ENCODE results near the gene SLC9A9. TPM values are rescaled to one million over a fixed set of nuclear protein-coding genes. Genes with fewer than 3 reads are reported as not detected.

SLC9A9 gene
- total RNA-seq, 1 donor from 2014 or later: 0.22 TPM

GRCh38 chr3:143261848-143262247 lies 586.4 kb downstream of the SLC9A9 start:
- Histone ChIP-seq H3K9me3 (ENCODE audit: low read depth) (no peaks in the 10 kb centered on the region), H3K4me1 (no peaks in the 10 kb centered on the region), H4K20me1 (ENCODE audit: low read depth) (no peaks in the 10 kb centered on the region), H3K36me3 (no peaks in the 10 kb centered on the region), H3K4me3 (no peak overlapping the region), H3K9ac (no peak overlapping the region), H3F3A (ENCODE audit: low read depth) (no peaks in the 10 kb centered on the region), H3K79me2 (ENCODE audit: low read depth) (no peaks in the 10 kb centered on the region), H3K4me2 (no peak overlapping the region), H2AFZ (replicated peaks) (no peak overlapping the region), H3K27ac (no peak overlapping the region), H3K27me3 (no peaks in the 10 kb centered on the region)
- Mint-ChIP-seq H3K27me3 (ENCODE audit: insufficient read depth, low read depth) (no peaks in the 10 kb centered on the region), H3K9me3 (no peaks in the 10 kb centered on the region), H3K27ac (no peak overlapping the region), H3K36me3 (no peaks in the 10 kb centered on the region), H3K4me3 (no peak overlapping the region), H3K4me1 (no peaks in the 10 kb centered on the region)
- TF ChIP-seq EZH2phosphoT487 (IDR thresholded peaks at IDR 0.05) (no peak), EZH2 (IDR thresholded peaks at IDR 0.05) (no peak)
- TF ChIP-seq, protein P1, sequence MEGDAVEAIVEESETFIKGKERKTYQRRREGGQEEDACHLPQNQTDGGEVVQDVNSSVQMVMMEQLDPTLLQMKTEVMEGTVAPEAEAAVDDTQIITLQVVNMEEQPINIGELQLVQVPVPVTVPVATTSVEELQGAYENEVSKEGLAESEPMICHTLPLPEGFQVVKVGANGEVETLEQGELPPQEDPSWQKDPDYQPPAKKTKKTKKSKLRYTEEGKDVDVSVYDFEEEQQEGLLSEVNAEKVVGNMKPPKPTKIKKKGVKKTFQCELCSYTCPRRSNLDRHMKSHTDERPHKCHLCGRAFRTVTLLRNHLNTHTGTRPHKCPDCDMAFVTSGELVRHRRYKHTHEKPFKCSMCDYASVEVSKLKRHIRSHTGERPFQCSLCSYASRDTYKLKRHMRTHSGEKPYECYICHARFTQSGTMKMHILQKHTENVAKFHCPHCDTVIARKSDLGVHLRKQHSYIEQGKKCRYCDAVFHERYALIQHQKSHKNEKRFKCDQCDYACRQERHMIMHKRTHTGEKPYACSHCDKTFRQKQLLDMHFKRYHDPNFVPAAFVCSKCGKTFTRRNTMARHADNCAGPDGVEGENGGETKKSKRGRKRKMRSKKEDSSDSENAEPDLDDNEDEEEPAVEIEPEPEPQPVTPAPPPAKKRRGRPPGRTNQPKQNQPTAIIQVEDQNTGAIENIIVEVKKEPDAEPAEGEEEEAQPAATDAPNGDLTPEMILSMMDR (IDR thresholded peaks at IDR 0.05): no peak
- DNase-seq (ENCODE audit: low spot score): no peak

GRCh38 chr3:143258692-143259091 lies 589.6 kb downstream of the SLC9A9 start:
- DNase-seq (ENCODE audit: low spot score): no peak
- no peaks in the 10 kb centered on the region for H3F3A ChIP-seq (ENCODE audit: low read depth)
- H3K27me3 ChIP-seq: no peaks in the 10 kb centered on the region
- no peaks in the 10 kb centered on the region for H4K20me1 ChIP-seq (ENCODE audit: low read depth)
- H3K4me2 ChIP-seq: no peak overlapping the region
- H3K4me3 ChIP-seq: no peak overlapping the region
- H3K36me3 ChIP-seq: no peaks in the 10 kb centered on the region
- H3K79me2 ChIP-seq (ENCODE audit: low read depth): no peaks in the 10 kb centered on the region
- no peak overlapping the region for H3K9ac ChIP-seq
- no peak for TF ChIP-seq EZH2 (IDR thresholded peaks at IDR 0.05)
- no peak for TF ChIP-seq EZH2phosphoT487 (IDR thresholded peaks at IDR 0.05)
- TF ChIP-seq, protein P1 (IDR thresholded peaks at IDR 0.05): no peak
- H3K9me3 ChIP-seq (ENCODE audit: low read depth): no peaks in the 10 kb centered on the region
- Mint-ChIP-seq H3K4me3 (no peak overlapping the region), H3K27me3 (ENCODE audit: insufficient read depth, low read depth) (peaks cover 6% of the 10 kb centered on the region), H3K36me3 (no peaks in the 10 kb centered on the region), H3K27ac (no peak overlapping the region), H3K9me3 (no peaks in the 10 kb centered on the region), H3K4me1 (no peaks in the 10 kb centered on the region)
- H2AFZ ChIP-seq (replicated peaks): no peak overlapping the region
- no peaks in the 10 kb centered on the region for H3K4me1 ChIP-seq
- H3K27ac ChIP-seq: no peak overlapping the region

DNA sequence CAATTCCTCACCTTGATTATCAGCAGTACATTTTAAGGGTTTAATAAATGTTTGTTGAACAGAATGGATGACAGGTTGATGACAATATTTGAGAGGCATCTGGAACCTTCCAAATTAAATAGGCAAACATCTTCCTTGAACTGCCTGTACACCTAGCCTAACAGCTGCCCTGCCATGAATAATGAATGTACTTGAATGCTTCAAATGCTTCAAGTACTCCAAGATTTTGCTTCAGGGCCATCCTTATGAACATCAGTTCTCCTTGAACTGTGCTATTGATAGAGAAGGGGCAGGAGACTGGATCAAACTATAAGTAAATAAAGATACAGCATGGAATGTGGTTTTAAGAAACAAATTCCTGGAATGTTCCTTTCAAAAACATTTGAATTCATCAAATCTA lies 591.9 kb downstream of the SLC9A9 start:
- Histone ChIP-seq H3K4me2 (no peak overlapping the region), H3K4me3 (no peak overlapping the region), H3K9me3 (ENCODE audit: low read depth) (no peaks in the 10 kb centered on the region), H3K27me3 (no peaks in the 10 kb centered on the region), H3K27ac (no peak overlapping the region), H4K20me1 (ENCODE audit: low read depth) (no peaks in the 10 kb centered on the region), H3K36me3 (no peaks in the 10 kb centered on the region), H2AFZ (replicated peaks) (no peak overlapping the region), H3K9ac (no peak overlapping the region), H3F3A (ENCODE audit: low read depth) (no peaks in the 10 kb centered on the region), H3K79me2 (ENCODE audit: low read depth) (no peaks in the 10 kb centered on the region), H3K4me1 (no peaks in the 10 kb centered on the region)
- Mint-ChIP-seq H3K4me3 (no peak overlapping the region), H3K27ac (no peak overlapping the region), H3K9me3 (no peaks in the 10 kb centered on the region), H3K27me3 (ENCODE audit: insufficient read depth, low read depth) (peaks cover 10% of the 10 kb centered on the region), H3K36me3 (no peaks in the 10 kb centered on the region), H3K4me1 (no peaks in the 10 kb centered on the region)
- no peak for DNase-seq (ENCODE audit: low spot score)
- TF ChIP-seq EZH2phosphoT487 (IDR thresholded peaks at IDR 0.05) (no peak), EZH2 (IDR thresholded peaks at IDR 0.05) (no peak)
- TF ChIP-seq, protein P1 (IDR thresholded peaks at IDR 0.05): no peak

Measured in neural progenitor cell (in vitro differentiated cells).